Stimulated activated CD4-positive, alpha-beta T cell treated with anti-CD3 and anti-CD28 coated beads, Interleukin-12 subunit alpha, Interleukin-12 subunit beta, amount 100 ng/mL, for 48 hours (primary cell): Measurements from ENCODE around the gene ZDHHC19.

ENCODE experiments used
- DNase-seq, 3 donors: peaks; one replicate each; pipeline ENCODE4 v3.0.0-alpha.2; 2020; ENCODE audit warnings: low read depth in 2 of 3, low spot score in 1 of 3

Gene ZDHHC19

DNA sequence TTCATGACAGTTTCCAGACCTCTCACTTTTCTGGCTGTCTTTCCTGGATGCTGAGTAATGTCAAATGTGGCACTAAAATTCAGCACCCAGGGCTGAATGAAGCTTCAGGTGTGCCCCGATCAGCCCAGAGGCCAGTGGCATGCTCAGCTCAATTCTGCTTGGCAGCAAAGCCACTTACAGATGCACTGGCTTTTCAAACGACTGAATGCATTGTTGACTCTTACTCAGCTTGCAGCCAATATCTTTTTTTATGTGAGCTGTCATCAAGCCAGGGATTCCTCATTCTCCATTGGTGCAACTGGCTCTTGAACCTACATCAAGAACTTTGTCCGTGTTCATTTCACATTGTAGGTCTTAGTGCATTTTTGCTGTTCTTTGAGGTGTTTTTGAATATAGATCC, 60.7 kb downstream of the ZDHHC19 start:
- no peak for DNase-seq

DNA sequence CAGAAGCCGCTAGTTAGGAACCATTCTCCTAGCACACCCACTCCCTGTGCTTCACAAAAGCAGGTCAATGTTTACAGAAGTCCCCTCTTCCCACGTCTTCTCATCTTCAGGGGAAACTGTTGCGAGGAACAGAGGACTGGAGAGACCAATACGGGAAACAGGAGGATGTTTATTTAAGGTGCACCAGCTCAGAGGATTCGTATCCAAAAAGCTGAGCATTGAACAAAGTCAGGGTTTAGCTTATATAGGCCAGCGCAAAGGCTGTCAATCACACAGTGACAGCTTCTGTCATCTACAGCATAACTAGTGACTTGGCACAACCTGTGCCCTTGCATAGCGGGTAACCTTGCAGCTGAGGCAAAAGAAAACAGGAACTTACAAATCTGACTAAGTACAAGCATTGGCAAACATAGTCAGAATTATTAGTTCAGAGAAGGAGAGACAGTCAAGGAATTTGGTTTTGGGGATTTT, 61.3 kb downstream of the ZDHHC19 start:
- no peak for DNase-seq

DNA sequence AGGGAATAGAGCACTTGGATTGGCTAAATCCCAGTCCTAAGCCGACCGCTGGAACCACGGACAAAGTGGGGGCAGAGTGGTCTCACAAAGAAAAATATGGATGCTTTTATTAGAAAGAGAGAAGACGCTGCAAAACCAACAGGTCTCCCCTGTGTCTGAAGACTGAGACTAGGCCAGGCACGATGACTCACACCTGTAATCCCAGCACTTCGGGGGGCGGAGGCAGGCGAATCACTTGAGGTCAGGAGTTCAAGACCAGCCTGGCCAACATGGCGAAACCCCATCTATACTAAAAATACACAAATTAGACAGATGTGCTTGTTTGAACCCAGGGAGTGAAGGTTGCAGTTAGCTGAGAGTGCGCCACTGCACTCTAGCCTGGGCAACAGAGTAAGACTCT, 61.8 kb downstream of the ZDHHC19 start:
- no peak for DNase-seq
